ENCODE results near the gene TPK1. TPM values are rescaled to one million over a fixed set of nuclear protein-coding genes. Genes with fewer than 3 reads are reported as not detected.

The TPK1 gene
- total RNA-seq, 4 donors from 2014 or later = 6.8 to 11.9 (median 8.5) TPM

DNA sequence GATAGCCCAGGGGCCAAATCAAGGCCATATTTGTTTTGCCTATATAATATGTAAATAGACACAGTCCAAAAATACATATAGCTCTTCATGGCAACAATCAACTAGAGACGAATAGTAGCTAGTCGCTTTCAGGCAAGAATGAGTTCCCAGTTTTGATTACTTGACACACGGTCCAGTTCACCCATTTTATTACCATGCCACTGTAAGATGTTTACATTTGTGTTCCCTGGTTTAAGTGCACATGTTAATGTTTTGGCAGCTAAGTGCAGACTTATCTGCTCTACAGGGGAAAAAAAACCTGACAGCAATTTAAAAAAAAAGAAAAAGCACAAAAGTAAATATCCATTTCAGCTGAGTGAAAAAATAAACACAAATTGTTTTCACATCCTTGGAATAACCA lies 213.1 kb downstream of the TPK1 start:
- no peak overlapping the region for H3K27ac ChIP-seq
- no peak for ATAC-seq
- no peak for TF ChIP-seq CTCF (IDR thresholded peaks at IDR 0.05)
- no peak for TF ChIP-seq POLR2AphosphoS5 (IDR thresholded peaks at IDR 0.05)
- no peak for TF ChIP-seq POLR2A (IDR thresholded peaks at IDR 0.05)
- no peak for TF ChIP-seq EP300 (IDR thresholded peaks at IDR 0.05)
- H3K27me3 ChIP-seq = no peaks in the 10 kb centered on the region
- peaks cover 0 to 3% of the 10 kb centered on the region in 2 donors for H3K36me3 ChIP-seq
- no peaks in the 10 kb centered on the region for H3K4me1 ChIP-seq
- H3K9me3 ChIP-seq = no peaks in the 10 kb centered on the region
- 40 to 56% methylated on average over 3 of the region's 3 CpGs for WGBS, 2 donors (ENCODE audit: low coverage in 1 of 2)
- no peak overlapping the region for H3K4me3 ChIP-seq

DNA sequence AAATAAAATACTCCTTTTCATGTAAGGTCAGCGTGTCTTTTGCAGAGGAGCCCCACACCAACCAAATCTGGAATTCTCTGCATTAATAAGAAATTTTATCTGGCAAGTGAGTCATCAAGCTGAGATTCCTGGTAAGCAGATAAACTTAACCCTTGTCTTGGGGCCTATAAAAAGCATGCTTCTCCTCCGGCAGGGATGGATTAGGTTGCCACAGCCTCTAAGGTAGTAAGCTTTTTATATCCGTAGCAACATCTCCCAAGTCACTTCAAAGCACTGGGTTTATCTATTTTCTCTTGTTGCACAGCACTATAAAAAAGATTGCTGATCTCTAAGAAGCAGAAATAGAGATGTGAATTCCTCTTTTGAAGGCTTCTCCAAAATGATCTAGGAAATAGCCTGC lies 229.6 kb downstream of the TPK1 start:
- Histone ChIP-seq H3K36me3 (no peaks in the 10 kb centered on the region), H3K4me3 (no peak overlapping the region), H3K27me3 (no peaks in the 10 kb centered on the region), H3K27ac (no peak overlapping the region), H3K9me3 (no peaks in the 10 kb centered on the region), H3K4me1 (no peaks in the 10 kb centered on the region)
- 74 to 100% methylated on average over 1 to 3 of the region's 3 CpGs for WGBS, 2 donors (ENCODE audit: low coverage in 1 of 2)
- TF ChIP-seq CTCF (IDR thresholded peaks at IDR 0.05) (no peak), EP300 (IDR thresholded peaks at IDR 0.05) (no peak), POLR2AphosphoS5 (IDR thresholded peaks at IDR 0.05) (no peak), POLR2A (IDR thresholded peaks at IDR 0.05) (no peak)
- no peak for ATAC-seq

GRCh38 chr7:144596953-144597352 lies 238.9 kb downstream of the TPK1 start:
- Histone ChIP-seq H3K9me3 (peaks cover 0 to 17% (median 0%) of the 10 kb centered on the region in 3 donors), H3K4me1 (no peaks in the 10 kb centered on the region), H3K4me3 (no peak overlapping the region), H3K36me3 (no peaks in the 10 kb centered on the region), H3K27ac (no peak overlapping the region), H3K27me3 (no peaks in the 10 kb centered on the region)
- TF ChIP-seq POLR2A (IDR thresholded peaks at IDR 0.05) (no peak), CTCF (IDR thresholded peaks at IDR 0.05) (no peak), POLR2AphosphoS5 (IDR thresholded peaks at IDR 0.05) (no peak), EP300 (IDR thresholded peaks at IDR 0.05) (no peak)
- WGBS, 2 donors (ENCODE audit: low coverage in 1 of 2) = 84 to 93% methylated on average over 4 of the region's 4 CpGs
- ATAC-seq = no peak

DNA sequence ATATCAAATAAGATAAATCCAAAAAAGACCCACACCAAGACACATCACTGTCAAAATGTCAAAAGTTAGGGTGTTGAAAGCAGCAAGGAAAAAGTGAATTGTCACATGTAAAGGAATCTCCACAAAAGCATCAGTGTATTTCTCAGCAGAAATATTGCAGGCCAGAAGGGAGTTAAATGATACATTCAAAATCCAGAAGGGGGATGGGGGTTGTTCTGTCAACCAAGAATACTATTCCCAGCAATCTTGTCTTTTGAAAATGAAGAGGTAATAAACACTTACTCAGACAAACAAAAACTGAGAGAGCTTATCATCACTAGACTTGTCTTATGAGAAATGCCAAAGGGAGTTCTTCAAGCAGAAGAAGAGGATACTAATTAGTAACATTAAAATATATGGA lies 241.3 kb downstream of the TPK1 start:
- Histone ChIP-seq H3K27ac (no peak overlapping the region), H3K36me3 (no peaks in the 10 kb centered on the region), H3K4me1 (no peaks in the 10 kb centered on the region), H3K4me3 (no peak overlapping the region), H3K9me3 (peaks cover 0 to 17% (median 0%) of the 10 kb centered on the region in 3 donors), H3K27me3 (no peaks in the 10 kb centered on the region)
- TF ChIP-seq POLR2AphosphoS5 (IDR thresholded peaks at IDR 0.05) = no peak
- TF ChIP-seq POLR2A (IDR thresholded peaks at IDR 0.05) = no peak
- no peak for TF ChIP-seq EP300 (IDR thresholded peaks at IDR 0.05)
- no peak for TF ChIP-seq CTCF (IDR thresholded peaks at IDR 0.05)
- ATAC-seq = no peak

GRCh38 chr7:144588559-144589051 lies 247.2 kb downstream of the TPK1 start:
- Histone ChIP-seq H3K27me3 (no peaks in the 10 kb centered on the region), H3K4me3 (no peak overlapping the region), H3K27ac (no peak overlapping the region), H3K4me1 (no peaks in the 10 kb centered on the region), H3K9me3 (no peaks in the 10 kb centered on the region), H3K36me3 (no peaks in the 10 kb centered on the region)
- no peak for TF ChIP-seq POLR2A (IDR thresholded peaks at IDR 0.05)
- TF ChIP-seq CTCF (IDR thresholded peaks at IDR 0.05) = no peak
- TF ChIP-seq EP300 (IDR thresholded peaks at IDR 0.05) = no peak
- no peak for ATAC-seq
- WGBS, 2 donors (ENCODE audit: low coverage in 1 of 2) = 41 to 66% methylated on average over 4 of the region's 4 CpGs

All from gastroesophageal sphincter (tissue), 4 donors.